GM19438 (cell line): Measurements from ENCODE around the gene STARD7.
"Not testable (repeated sequence)": the region's sequence is repeated elsewhere in the genome, so short reads cannot be mapped to it uniquely, and the experiment has no call there.

Source experiments
- ATAC-seq: cut with Tn5 transposase; IDR thresholded peaks from one replicate; pipeline ENCODE4 v1.9.1; 2021; ENCODE audit warnings: low read depth; ENCODE audit not compliant: unreplicated experiment

Gene STARD7

GRCh38 chr2:96169868-96170507, 38.6 kb downstream of the STARD7 start:
- no peak for ATAC-seq

GRCh38 chr2:96167407-96168013, 41.1 kb downstream of the STARD7 start:
- ATAC-seq, result no peak

GRCh38 chr2:96164459-96165184, 44.0 kb downstream of the STARD7 start:
- ATAC-seq, result peak; percentile 65

DNA sequence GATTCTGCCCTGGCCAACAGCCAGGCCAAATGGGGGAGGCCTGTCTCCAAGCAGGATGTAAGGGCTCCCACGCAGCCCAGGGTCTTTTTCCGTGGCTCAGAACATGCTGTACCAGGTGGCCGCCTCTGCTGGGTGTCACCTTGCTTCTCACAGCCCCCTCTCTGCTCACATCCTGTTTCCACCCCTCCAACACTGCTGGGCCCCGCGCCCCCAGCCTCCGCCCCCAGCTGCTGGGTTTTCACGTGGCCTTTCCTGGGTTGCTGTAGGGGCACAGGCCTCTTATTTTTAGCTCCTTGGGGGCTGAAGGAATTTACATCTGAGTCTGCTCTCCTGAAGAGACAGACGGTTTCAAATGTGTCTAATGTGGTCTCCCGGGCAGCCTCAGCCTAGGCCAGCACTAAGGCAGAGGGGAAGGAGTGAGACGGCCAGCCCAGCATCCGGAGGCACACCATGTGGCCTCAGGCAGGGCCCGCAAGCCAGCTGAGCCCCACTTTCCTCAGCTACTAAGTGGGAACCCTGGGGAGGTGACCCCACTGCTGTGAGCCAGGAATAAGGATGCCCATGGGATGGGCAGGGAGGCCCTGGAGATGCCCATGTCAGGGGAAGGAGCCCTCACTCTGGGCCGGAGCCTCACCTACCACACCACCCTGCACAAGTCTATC, 44.7 kb downstream of the STARD7 start:
- ATAC-seq, result peak; percentile 52

GRCh38 chr2:96163415-96163767, 45.2 kb downstream of the STARD7 start:
- ATAC-seq, result no peak

DNA sequence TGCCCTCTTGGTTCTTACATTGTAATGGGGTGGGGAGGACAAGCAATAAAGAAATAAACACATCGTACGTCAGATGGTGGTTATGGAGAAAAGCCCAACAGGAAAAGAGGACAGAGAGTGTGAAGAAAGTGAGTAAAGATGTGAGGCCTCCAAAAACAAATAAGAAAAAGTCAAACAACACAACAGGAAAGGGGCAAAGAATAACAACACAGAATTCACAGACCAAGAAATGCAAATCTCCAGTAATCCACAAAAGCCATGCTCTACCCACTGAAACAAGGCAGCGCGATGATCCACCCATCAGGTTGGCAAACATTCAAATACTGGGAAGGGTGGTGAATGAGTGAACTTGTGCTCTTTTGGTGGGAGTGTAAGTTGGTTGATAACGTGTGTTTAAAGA, 46.7 kb downstream of the STARD7 start:
- no peak for ATAC-seq

DNA sequence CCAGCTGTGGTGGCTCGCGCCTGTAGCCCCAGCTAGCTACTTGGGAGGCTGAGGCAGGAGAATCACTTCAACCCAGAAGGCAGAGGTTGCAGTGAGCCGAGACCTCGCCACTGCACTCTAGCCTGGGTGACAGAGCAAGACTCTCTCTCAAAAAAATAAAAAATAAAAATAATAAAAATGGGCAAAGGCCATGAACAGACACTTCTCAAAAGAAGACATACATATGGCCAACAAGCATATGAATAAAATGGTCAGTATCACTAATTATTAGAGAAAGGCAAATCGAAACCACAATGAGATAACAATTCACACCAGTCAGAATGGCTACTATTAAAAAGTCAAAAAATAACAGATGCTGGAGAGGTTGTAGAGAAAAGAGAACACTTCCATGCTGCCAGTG, 48.3 kb downstream of the STARD7 start:
- not testable (repeated sequence) for ATAC-seq

- no peak for ATAC-seq
Observed at GRCh38 chr2:96159084-96159830, 49.4 kb downstream of the STARD7 start.

- no peak for ATAC-seq
Observed at GRCh38 chr2:96158554-96158940, 50.1 kb downstream of the STARD7 start.

DNA sequence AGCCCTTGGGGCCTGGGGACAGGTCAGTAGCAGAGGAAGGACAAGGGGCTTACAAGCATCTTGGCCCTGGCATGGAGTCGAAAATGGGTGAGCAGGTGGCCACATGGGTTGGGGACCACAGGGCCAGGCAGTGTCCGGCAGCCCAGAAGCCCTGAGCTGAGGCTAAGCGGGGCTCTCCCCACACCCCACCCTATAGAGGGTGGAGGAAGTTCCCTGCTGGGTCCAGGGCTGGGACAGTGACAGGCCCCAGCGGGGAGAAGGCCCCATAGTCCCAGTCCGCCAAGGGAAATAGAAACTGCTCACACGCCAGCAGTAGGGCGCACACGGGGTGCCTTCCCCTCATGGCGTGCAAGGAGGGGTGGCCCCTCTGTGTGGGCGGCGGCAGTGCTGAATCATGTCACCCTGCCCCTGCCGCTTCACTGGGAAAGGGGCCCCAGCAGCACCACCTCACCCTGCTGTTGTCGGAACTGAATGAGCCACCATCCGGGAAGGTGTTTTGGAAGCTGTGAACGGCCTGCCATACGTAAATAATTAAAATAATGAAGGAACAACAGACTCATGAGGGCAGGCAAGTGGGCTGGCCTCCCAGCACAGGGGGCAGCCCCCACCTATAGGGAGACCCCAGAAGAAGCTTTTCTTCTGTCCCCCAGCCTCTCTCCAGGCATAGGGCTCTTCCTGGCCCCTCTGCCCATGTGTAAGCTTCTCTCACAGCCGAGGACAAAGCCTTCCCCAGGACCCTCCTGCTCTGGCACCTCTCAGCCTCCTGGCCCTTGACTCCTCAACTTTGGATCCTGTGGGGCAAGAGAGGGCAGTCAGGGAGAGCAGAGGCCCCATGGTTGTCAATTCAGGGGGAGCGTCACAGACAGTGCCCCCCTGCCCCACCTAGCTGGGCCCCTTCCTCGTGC, 50.7 kb downstream of the STARD7 start:
- ATAC-seq, result peak; percentile 62

GRCh38 chr2:96156926-96157648, 51.5 kb downstream of the STARD7 start:
- ATAC-seq, result peak; percentile 38

GRCh38 chr2:96156011-96156820, 52.4 kb downstream of the STARD7 start:
- no peak for ATAC-seq

DNA sequence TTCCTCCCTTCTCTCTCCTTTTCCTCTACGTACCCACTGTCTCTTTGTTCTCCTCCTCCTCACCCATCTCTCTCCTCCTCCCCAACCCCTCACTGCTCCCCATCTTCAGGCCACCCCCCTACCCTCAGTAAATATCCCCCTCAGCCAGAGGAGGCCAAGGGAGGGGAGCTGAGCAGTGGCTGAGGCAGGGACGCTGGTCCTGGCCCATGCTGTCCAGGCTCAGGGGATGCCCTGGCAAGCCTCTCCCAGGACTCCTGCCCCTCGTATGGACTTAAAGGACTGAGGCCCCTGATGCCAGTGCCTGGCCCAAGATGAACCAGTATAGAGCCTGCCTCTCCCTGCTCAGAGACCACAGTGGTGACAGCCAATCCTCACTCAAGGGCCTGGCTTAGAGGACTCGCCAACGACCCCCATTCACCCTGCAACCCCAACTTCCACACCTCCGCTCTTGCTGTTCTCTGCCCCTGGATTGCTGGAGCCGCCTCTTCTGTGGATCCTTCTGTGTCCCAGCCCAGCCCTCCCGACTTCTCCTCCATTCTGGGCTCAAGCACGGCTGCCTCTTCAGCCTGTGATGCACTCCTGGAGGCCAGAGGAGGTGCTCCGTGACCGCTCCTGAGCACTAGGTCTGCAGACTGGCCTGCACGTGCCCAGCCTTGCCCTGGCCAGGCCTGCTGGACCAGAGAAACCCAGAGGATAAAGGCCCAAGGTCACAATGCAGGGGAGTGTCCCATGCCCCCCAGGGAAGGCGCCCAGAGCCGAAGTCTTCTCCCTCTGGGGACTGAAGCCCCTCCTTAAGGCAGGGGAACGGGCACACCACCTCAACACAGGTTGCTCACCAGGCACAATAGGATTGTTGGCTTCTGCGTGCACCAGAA, 53.9 kb downstream of the STARD7 start:
- no peak for ATAC-seq

- no peak for ATAC-seq
Observed at GRCh38 chr2:96153991-96154431, 54.6 kb downstream of the STARD7 start.

GRCh38 chr2:96153291-96153713, 55.3 kb downstream of the STARD7 start:
- no peak for ATAC-seq

- no peak for ATAC-seq
Observed at GRCh38 chr2:96152304-96153161, 56.1 kb downstream of the STARD7 start.
